HCT116 (cell line): ENCODE results near the gene ARHGAP8. TPM values are rescaled to one million over a fixed set of nuclear protein-coding genes. Genes with fewer than 3 reads are reported as not detected.

Experiments used
- ATAC-seq: fragments of 200-7000 bp; cut with Tn5 transposase; 2 replicates; pipeline ENCODE4 v1.9.1; 2020; ENCODE audit warnings: mild to moderate bottlenecking, moderate library complexity
- BruUV-seq: library from RNA; stranded (reverse); fragments of 400-500 nt; replicated peaks from 2 replicates; lab custom pipeline; 2021; lab: Mats Ljungman, UMichigan
- CTCF ChIA-PET: fragments of 300-600 bp; sonication (Branson Sonifier 250); formaldehyde crosslinking; loops from one replicate; lab custom pipeline; 2021; ENCODE audit warnings: antibody characterized with exemption; lab: Charles Lee
- POLR2A ChIA-PET: fragments of 300-600, 350-600 bp; sonication (Branson Sonifier 250); formaldehyde crosslinking; loops from one replicate; lab custom pipeline; 2021; ENCODE audit warnings: antibody characterized with exemption; lab: Charles Lee
- RAD21 ChIA-PET, 2 experiments: fragments of 300-600 bp; sonication (Branson Sonifier 250); formaldehyde crosslinking; loops; one replicate each; lab custom pipeline; 2023; ENCODE audit warnings: low total read pairs in 2 of 2; ENCODE audit not compliant: uncharacterized antibody in 2 of 2, unreplicated experiment in 2 of 2, low non-redundant PET in 1 of 2; lab: Charles Lee
- DNase-seq: peaks from one replicate; pipeline ENCODE4 v3.0.0-alpha.2; 2010; ENCODE audit warnings: low read depth, low spot score
- H2AFZ ChIP-seq: fragments of 200-600 bp; shearing (Covaris generic), sonication (generic); 2 replicates; pipeline ENCODE4 v1.6.1; 2017; ENCODE audit warnings: low read depth, mixed run types, mixed read lengths, antibody characterized with exemption, low read length; ENCODE audit not compliant: poor library complexity, severe bottlenecking
- H3K27ac ChIP-seq: 2 replicates; pipeline ENCODE4 v1.5.1; 2012; ENCODE audit warnings: low read depth, low read length
- H3K27me3 ChIP-seq: fragments of 200-600 bp; sonication (generic); 2 replicates; pipeline ENCODE4 v1.6.1; 2016; ENCODE audit warnings: mixed run types, low read length, mixed read lengths; ENCODE audit not compliant: insufficient read depth
- H3K36me3 ChIP-seq, 2 experiments: fragments of 200-500 bp in 1 of 2; fragments of 200-600 bp in 1 of 2; sonication (Bioruptor generic) in 1 of 2; sonication (generic) in 1 of 2; 2 replicates each; pipeline versions ENCODE4 v1.5.1 to v1.6.1; 2014 to 2016; ENCODE audit warnings: low read length in 2 of 2, inconsistent platforms in 1 of 2, mixed read lengths in 1 of 2, mixed run types in 1 of 2; ENCODE audit not compliant: insufficient read depth in 2 of 2, control insufficient read depth in 1 of 2
- H3K4me1 ChIP-seq, 2 experiments: fragments of 200-600 bp in 1 of 2; sonication (generic) in 1 of 2; 2 replicates each; pipeline versions ENCODE4 v1.5.1 to v1.6.1; 2012 to 2017; ENCODE audit warnings: low read length in 2 of 2, inconsistent platforms in 1 of 2, mild to moderate bottlenecking in 1 of 2, mixed read lengths in 1 of 2, mixed run types in 1 of 2, moderate library complexity in 1 of 2; ENCODE audit not compliant: insufficient read depth in 2 of 2, control insufficient read depth in 1 of 2
- H3K4me2 ChIP-seq: fragments of 200-600 bp; sonication (generic); 2 replicates; pipeline ENCODE4 v1.6.1; 2017; ENCODE audit warnings: mixed run types, low read length, mixed read lengths
- H3K4me3 ChIP-seq, 2 experiments: fragments of 200-600 bp in 1 of 2; sonication (generic) in 1 of 2; replicated peaks in 1 of 2; 2 replicates each; pipeline ENCODE4 v1.5.1; 2011 to 2016; ENCODE audit warnings: low read length in 2 of 2, control low read depth in 1 of 2, low read depth in 1 of 2, mild to moderate bottlenecking in 1 of 2, mixed read lengths in 1 of 2, mixed run types in 1 of 2
- H3K79me2 ChIP-seq: fragments of 200-600 bp; sonication (generic); 2 replicates; pipeline ENCODE4 v1.6.1; 2017; ENCODE audit warnings: mild to moderate bottlenecking, mixed run types, low read length, moderate library complexity, mixed read lengths; ENCODE audit not compliant: insufficient read depth
- H3K9ac ChIP-seq: fragments of 200-600 bp; sonication (generic); 2 replicates; pipeline ENCODE4 v1.6.1; 2016; ENCODE audit warnings: low read length, mixed read lengths
- H3K9me2 ChIP-seq: fragments of 200-600 bp; sonication (generic), shearing (Covaris generic); 2 replicates; pipeline ENCODE4 v1.6.1; 2017; ENCODE audit warnings: mixed run types, mild to moderate bottlenecking, moderate library complexity; ENCODE audit not compliant: insufficient read depth
- H3K9me3 ChIP-seq, 2 experiments: fragments of 200-500 bp in 1 of 2; fragments of 200-600 bp in 1 of 2; sonication (Bioruptor generic) in 1 of 2; sonication (generic) in 1 of 2; 2 replicates each; pipeline ENCODE4 v1.6.1; 2014 to 2017; ENCODE audit warnings: low read length in 2 of 2, mixed read lengths in 2 of 2, inconsistent platforms in 1 of 2, low read depth in 1 of 2, mild to moderate bottlenecking in 1 of 2, mixed run types in 1 of 2, moderate library complexity in 1 of 2; ENCODE audit not compliant: control insufficient read depth in 1 of 2, insufficient read depth in 1 of 2
- H4K20me1 ChIP-seq: fragments of 200-600 bp; sonication (generic), shearing (Covaris generic); 2 replicates; pipeline ENCODE4 v1.6.1; 2017; ENCODE audit warnings: mixed run types, mild to moderate bottlenecking, moderate library complexity; ENCODE audit not compliant: insufficient read depth
- CBX3 ChIP-seq: IDR thresholded peaks from 2 replicates; pipeline ENCODE4 v1.6.1; 2012; ENCODE audit warnings: low read depth
- CEBPB ChIP-seq: IDR thresholded peaks from 2 replicates; pipeline ENCODE4 v1.6.1; 2012; ENCODE audit warnings: low read depth
- EGR1 ChIP-seq: IDR thresholded peaks from 2 replicates; pipeline ENCODE4 v1.6.1; 2012; ENCODE audit warnings: low read depth
- FOSL1 ChIP-seq: IDR thresholded peaks from 2 replicates; pipeline ENCODE4 v1.6.1; 2012; ENCODE audit warnings: low read depth
- JUND ChIP-seq: IDR thresholded peaks from 2 replicates; pipeline ENCODE4 v1.6.1; 2012
- MAX ChIP-seq: IDR thresholded peaks from 2 replicates; pipeline ENCODE4 v1.6.1; 2012
- POLR2A ChIP-seq: IDR thresholded peaks from 2 replicates; pipeline ENCODE4 v1.7.0; 2011; ENCODE audit warnings: borderline replicate concordance; ENCODE audit not compliant: insufficient read depth, insufficient read length; ENCODE audit errors: extremely low read depth
- POLR2AphosphoS5 ChIP-seq: IDR thresholded peaks from 2 replicates; pipeline ENCODE4 v1.6.1; 2011; ENCODE audit warnings: mild to moderate bottlenecking, low read depth, low read length, moderate library complexity
- RAD21 ChIP-seq: IDR thresholded peaks from 2 replicates; pipeline ENCODE4 v1.6.1; 2012; ENCODE audit warnings: low read depth, mild to moderate bottlenecking
- SIN3A ChIP-seq: IDR thresholded peaks from 2 replicates; pipeline ENCODE4 v1.6.1; 2012; ENCODE audit warnings: low read depth
- SP1 ChIP-seq: IDR thresholded peaks from 2 replicates; pipeline ENCODE4 v1.6.1; 2012; ENCODE audit warnings: low read depth
- SRF ChIP-seq: IDR thresholded peaks from 2 replicates; pipeline ENCODE4 v1.6.1; 2012; ENCODE audit warnings: low read depth
- YY1 ChIP-seq: IDR thresholded peaks from 2 replicates; pipeline ENCODE4 v1.6.1; 2011; ENCODE audit warnings: low read length, low read depth, moderate library complexity, mild to moderate bottlenecking; ENCODE audit not compliant: insufficient replicate concordance; ENCODE audit errors: extremely low read depth
- ZBTB33 ChIP-seq: IDR thresholded peaks from 2 replicates; pipeline ENCODE4 v1.6.1; 2011; ENCODE audit warnings: mild to moderate bottlenecking, low read length, moderate library complexity; ENCODE audit not compliant: insufficient replicate concordance; ENCODE audit errors: extremely low read depth
- intact Hi-C: fragments of 100-400 bp; cut with micrococcal nuclease; formaldehyde crosslinking; loops from 2 replicates; pipeline ENCODE4 v1.10.0; 2022
- total RNA-seq: library from RNA; stranded (reverse); gene quantifications from one replicate; pipeline ENCODE4 v1.2.1, GENCODE V29; 2021; ENCODE audit not compliant: unreplicated experiment

The ARHGAP8 gene
- total RNA-seq, 1 experiment from 2014 or later: 67.5 TPM

- H3K9me2 ChIP-seq: no peaks in the 10 kb centered on the region
- H3K4me2 ChIP-seq: no peak overlapping the region
- H3K36me3 ChIP-seq: no peaks in the 10 kb centered on the region
- no peaks in the 10 kb centered on the region for H3K9me3 ChIP-seq
- no peaks in the 10 kb centered on the region for H3K27me3 ChIP-seq
- no peak overlapping the region for H2AFZ ChIP-seq
- BruUV-seq: no TSS peak
- intact Hi-C loops: no loop called here
- H3K4me1 ChIP-seq: peaks cover 0 to 5% of the 10 kb centered on the region in 2 experiments; a peak in 2 of 4 replicates
- ChIA-PET RAD21 (no interaction called here), POLR2A (no interaction called here), CTCF (no interaction called here)
- TF ChIP-seq ZBTB33 (no peak), SP1 (no peak)
- no peaks in the 10 kb centered on the region for H3K79me2 ChIP-seq
- H3K27ac ChIP-seq: no peak overlapping the region
- H3K9ac ChIP-seq: no peak overlapping the region
- H4K20me1 ChIP-seq: no peaks in the 10 kb centered on the region
- ATAC-seq: no peak
- H3K4me3 ChIP-seq: no peak overlapping the region
- no peak for DNase-seq
Observed at GRCh38 chr22:44881624-44882023, 129.2 kb downstream of the ARHGAP8 start.

- ChIA-PET CTCF (no interaction called here), RAD21 (no interaction called here), POLR2A (no interaction called here)
- H3K27ac ChIP-seq: no peak overlapping the region
- DNase-seq: no peak
- H3K27me3 ChIP-seq: no peaks in the 10 kb centered on the region
- H2AFZ ChIP-seq: no peak overlapping the region
- H3K9ac ChIP-seq: no peak overlapping the region
- intact Hi-C loops: no loop called here
- no peak overlapping the region for H3K4me2 ChIP-seq
- no peaks in the 10 kb centered on the region for H3K9me3 ChIP-seq
- peaks cover 0 to 5% of the 10 kb centered on the region in 2 experiments; a peak in 2 of 4 replicates for H3K4me1 ChIP-seq
- no peak overlapping the region for H3K4me3 ChIP-seq
- H3K9me2 ChIP-seq: no peaks in the 10 kb centered on the region
- no peak for ATAC-seq
- no TSS peak for BruUV-seq
- no peaks in the 10 kb centered on the region for H3K36me3 ChIP-seq
- TF ChIP-seq YY1 (no peak), POLR2A (no peak), CEBPB (no peak), EGR1 (no peak), RAD21 (no peak), FOSL1 (no peak), SIN3A (no peak), SP1 (no peak), MAX (no peak), CBX3 (no peak), JUND (no peak), POLR2AphosphoS5 (no peak), SRF (no peak)
- TF ChIP-seq, all 23 proteins: peak for 0
- Histone ChIP-seq H4K20me1 (no peaks in the 10 kb centered on the region), H3K79me2 (no peaks in the 10 kb centered on the region)
Observed at GRCh38 chr22:44882226-44882905, 130.0 kb downstream of the ARHGAP8 start.
